NB4 (cell line): ENCODE data around the gene STARD3.

Experiments
- MAX ChIP-seq: IDR thresholded peaks from 2 replicates; pipeline ENCODE4 v1.6.1; 2011; ENCODE audit warnings: low read depth, low read length
- TF ChIP-seq, protein P1 (sequence below): IDR thresholded peaks from one replicate; pipeline ENCODE4 v1.5.1; 2012; ENCODE audit warnings: low read depth, low read length

- no peak for TF ChIP-seq MAX
- TF ChIP-seq, protein P1, sequence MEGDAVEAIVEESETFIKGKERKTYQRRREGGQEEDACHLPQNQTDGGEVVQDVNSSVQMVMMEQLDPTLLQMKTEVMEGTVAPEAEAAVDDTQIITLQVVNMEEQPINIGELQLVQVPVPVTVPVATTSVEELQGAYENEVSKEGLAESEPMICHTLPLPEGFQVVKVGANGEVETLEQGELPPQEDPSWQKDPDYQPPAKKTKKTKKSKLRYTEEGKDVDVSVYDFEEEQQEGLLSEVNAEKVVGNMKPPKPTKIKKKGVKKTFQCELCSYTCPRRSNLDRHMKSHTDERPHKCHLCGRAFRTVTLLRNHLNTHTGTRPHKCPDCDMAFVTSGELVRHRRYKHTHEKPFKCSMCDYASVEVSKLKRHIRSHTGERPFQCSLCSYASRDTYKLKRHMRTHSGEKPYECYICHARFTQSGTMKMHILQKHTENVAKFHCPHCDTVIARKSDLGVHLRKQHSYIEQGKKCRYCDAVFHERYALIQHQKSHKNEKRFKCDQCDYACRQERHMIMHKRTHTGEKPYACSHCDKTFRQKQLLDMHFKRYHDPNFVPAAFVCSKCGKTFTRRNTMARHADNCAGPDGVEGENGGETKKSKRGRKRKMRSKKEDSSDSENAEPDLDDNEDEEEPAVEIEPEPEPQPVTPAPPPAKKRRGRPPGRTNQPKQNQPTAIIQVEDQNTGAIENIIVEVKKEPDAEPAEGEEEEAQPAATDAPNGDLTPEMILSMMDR = no peak
These were observed 19.9 kb upstream of the STARD3 start for GRCh38 chr17:39617100-39617445.
